NAMALWA (cell line): ENCODE results near the gene ICAM2.
"Not testable (repeated sequence)": the region's sequence is repeated elsewhere in the genome, so short reads cannot be mapped to it uniquely, and the experiment has no call there.

Experiments used
- DNase-seq: peaks from one replicate; pipeline ENCODE4 v3.0.0-alpha.2; 2015; ENCODE audit warnings: low spot score

The ICAM2 gene

GRCh38 chr17:63997341-63998048, 22.9 kb downstream of the ICAM2 start:
- no peak for DNase-seq

- no peak for DNase-seq
Observed at GRCh38 chr17:63996430-63997182, 23.8 kb downstream of the ICAM2 start.

- DNase-seq = no peak
Observed at GRCh38 chr17:63995626-63996025, 24.8 kb downstream of the ICAM2 start.

- DNase-seq = no peak
Observed at GRCh38 chr17:63993368-63993985, 27.0 kb downstream of the ICAM2 start.

GRCh38 chr17:63991611-63992010, 28.8 kb downstream of the ICAM2 start:
- DNase-seq = no peak

- no peak for DNase-seq
Observed at GRCh38 chr17:63989622-63990345, 30.6 kb downstream of the ICAM2 start.

- DNase-seq = no peak
Observed at GRCh38 chr17:63988741-63989621, 31.5 kb downstream of the ICAM2 start.

- DNase-seq = no peak
Observed at GRCh38 chr17:63988127-63988478, 32.3 kb downstream of the ICAM2 start.

GRCh38 chr17:63987221-63988126, 33.0 kb downstream of the ICAM2 start:
- no peak for DNase-seq

GRCh38 chr17:63986821-63987220, 33.6 kb downstream of the ICAM2 start:
- no peak for DNase-seq

- no peak for DNase-seq
Observed at GRCh38 chr17:63985387-63986140, 34.9 kb downstream of the ICAM2 start.

GRCh38 chr17:63984651-63985386, 35.6 kb downstream of the ICAM2 start:
- DNase-seq = no peak

GRCh38 chr17:63984236-63984635, 36.2 kb downstream of the ICAM2 start:
- DNase-seq = no peak

GRCh38 chr17:63983320-63983719, 37.1 kb downstream of the ICAM2 start:
- DNase-seq = no peak

- not testable (repeated sequence) for DNase-seq
Observed at GRCh38 chr17:63982641-63983040, 37.8 kb downstream of the ICAM2 start.

GRCh38 chr17:63978272-63979200, 41.9 kb downstream of the ICAM2 start:
- DNase-seq = no peak

- DNase-seq = no peak
Observed at GRCh38 chr17:63976702-63977101, 43.7 kb downstream of the ICAM2 start.

GRCh38 chr17:63975541-63976092, 44.8 kb downstream of the ICAM2 start:
- no peak for DNase-seq
